Ascending aorta (tissue), 2 donors: ENCODE data around the gene RIMS1. TPM values are rescaled to one million over a fixed set of nuclear protein-coding genes. Genes with fewer than 3 reads are reported as not detected.
A peak's percentile ranks its signal among the peaks of the same experiment; 100 is the strongest.

Experiments
- DNase-seq, 2 donors: peaks; one replicate each; pipeline ENCODE4 v3.0.0-alpha.2; 2019; ENCODE audit warnings: low spot score in 2 of 2
- H3K27ac ChIP-seq, 2 donors: fragments of 200-600 bp; sonication (generic); one replicate each; pipeline ENCODE4 v1.5.1; 2016 to 2017; ENCODE audit warnings: mild to moderate bottlenecking in 1 of 2
- H3K27me3 ChIP-seq: fragments of 200-600 bp; sonication (generic); one replicate; pipeline ENCODE4 v1.5.1; 2017
- H3K36me3 ChIP-seq, 2 donors: fragments of 200-600 bp; sonication (generic); one replicate each; pipeline ENCODE4 v1.5.1; 2016
- H3K4me1 ChIP-seq, 2 donors: fragments of 200-600 bp; sonication (generic); one replicate each; pipeline ENCODE4 v1.5.1; 2016 to 2017; ENCODE audit warnings: mild to moderate bottlenecking in 1 of 2
- H3K4me3 ChIP-seq, 2 donors: fragments of 200-600 bp; sonication (generic); one replicate each; pipeline ENCODE4 v1.5.1; 2016 to 2017; ENCODE audit warnings: mild to moderate bottlenecking in 1 of 2
- H3K9me3 ChIP-seq, 2 donors: fragments of 200-600 bp; sonication (generic); one replicate each; pipeline ENCODE4 v1.5.1; 2016
- intact Hi-C: fragments of 100-400 bp; cut with DNase I; formaldehyde crosslinking; loops from one replicate; pipeline ENCODE4 v1.15.1; 2023
- total RNA-seq: library from RNA; depleted of rRNA; stranded (reverse); fragments of >200 nt; gene quantifications from one replicate; pipeline ENCODE4 v1.1.0, GENCODE V29; 2016
- TF ChIP-seq, protein P1 (sequence below), 3 experiments: fragments of 200-600 bp in 2 of 3; fragments of 450-650 bp in 1 of 3; sonication (generic) in 2 of 3; IDR thresholded peaks; one replicate each; pipeline ENCODE4 v1.5.1; 2016 to 2019; ENCODE audit warnings: antibody characterized with exemption in 3 of 3, mild to moderate bottlenecking in 1 of 3, moderate library complexity in 1 of 3

RIMS1 gene
- total RNA-seq, 1 donor from 2014 or later = not detected

DNA sequence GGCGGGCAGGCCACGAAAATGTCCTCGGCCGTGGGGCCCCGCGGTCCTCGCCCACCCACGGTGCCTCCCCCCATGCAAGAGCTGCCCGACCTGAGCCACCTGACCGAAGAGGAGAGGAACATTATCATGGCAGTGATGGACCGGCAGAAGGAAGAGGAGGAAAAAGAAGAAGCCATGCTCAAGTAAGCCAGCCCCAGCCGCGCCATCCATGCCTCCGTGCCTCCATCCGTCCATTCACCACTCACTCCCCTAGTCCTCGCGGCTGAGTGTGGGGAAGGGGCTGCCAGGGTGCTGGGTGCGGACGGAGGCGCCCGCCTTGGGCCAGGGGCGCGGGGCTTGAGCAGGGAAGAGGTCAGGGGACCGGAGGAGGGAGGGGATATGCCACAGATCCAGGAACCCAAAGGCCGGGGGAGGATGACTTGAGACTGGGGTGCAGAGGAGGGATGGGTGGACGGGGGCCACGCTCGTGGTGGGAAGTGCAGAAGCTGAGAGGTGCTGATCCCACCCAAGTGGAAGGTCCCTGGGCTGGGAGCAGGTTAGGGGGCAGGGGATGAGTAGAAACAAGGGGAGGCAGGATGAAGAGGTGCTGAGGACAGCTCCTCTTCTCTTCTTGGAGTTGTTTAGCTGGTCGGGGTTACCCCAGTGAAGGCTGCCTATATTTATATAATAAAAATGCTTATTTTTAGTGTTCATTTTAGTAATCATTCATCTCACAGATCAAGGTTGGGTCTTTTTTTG, 825 bp downstream of the RIMS1 start:
- H3K36me3 ChIP-seq = no peaks in the 10 kb centered on the region
- intact Hi-C loops = loop anchor here (5.0 to 10.0 kb wide), 2 partner anchors 265 to 352 kb away; no protein-coding TSS in a partner anchor
- H3K9me3 ChIP-seq = no peaks in the 10 kb centered on the region
- H3K27me3 ChIP-seq = no peaks in the 10 kb centered on the region
- DNase-seq = no peak
- H3K27ac ChIP-seq = no peak overlapping the region
- TF ChIP-seq, protein P1, sequence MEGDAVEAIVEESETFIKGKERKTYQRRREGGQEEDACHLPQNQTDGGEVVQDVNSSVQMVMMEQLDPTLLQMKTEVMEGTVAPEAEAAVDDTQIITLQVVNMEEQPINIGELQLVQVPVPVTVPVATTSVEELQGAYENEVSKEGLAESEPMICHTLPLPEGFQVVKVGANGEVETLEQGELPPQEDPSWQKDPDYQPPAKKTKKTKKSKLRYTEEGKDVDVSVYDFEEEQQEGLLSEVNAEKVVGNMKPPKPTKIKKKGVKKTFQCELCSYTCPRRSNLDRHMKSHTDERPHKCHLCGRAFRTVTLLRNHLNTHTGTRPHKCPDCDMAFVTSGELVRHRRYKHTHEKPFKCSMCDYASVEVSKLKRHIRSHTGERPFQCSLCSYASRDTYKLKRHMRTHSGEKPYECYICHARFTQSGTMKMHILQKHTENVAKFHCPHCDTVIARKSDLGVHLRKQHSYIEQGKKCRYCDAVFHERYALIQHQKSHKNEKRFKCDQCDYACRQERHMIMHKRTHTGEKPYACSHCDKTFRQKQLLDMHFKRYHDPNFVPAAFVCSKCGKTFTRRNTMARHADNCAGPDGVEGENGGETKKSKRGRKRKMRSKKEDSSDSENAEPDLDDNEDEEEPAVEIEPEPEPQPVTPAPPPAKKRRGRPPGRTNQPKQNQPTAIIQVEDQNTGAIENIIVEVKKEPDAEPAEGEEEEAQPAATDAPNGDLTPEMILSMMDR (IDR thresholded peaks at IDR 0.05) = no peak
- H3K4me1 ChIP-seq = peaks cover 0 to 3% of the 10 kb centered on the region in 2 donors
- H3K4me3 ChIP-seq = peak overlapping the region; percentile 63 to 70

DNA sequence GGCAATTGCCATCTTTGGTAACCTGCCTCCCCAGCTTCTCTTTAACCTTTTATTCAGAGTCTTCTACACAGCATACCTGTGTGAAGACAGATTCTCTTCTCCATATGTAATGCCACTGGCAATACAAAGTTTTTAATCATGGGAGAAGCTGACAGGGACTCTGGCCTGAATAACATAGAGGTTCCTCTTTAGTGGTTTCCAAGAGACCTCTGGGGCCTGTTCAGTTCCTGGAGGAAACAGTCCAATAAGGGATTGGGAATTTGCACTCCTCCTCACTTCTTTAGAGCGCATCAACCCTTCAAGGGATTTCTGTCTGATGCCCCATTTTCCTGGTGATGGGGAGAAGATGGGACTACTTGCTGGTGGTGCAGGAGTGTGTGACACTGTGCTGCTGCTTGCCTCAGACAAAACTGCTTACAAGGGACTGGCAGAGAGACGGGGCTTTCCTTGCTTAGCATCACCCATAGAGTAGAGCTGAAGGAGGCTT, 1.4 kb downstream of the RIMS1 start:
- no peak overlapping the region for H3K27ac ChIP-seq
- no peaks in the 10 kb centered on the region for H3K9me3 ChIP-seq
- no peak for DNase-seq
- no peaks in the 10 kb centered on the region for H3K36me3 ChIP-seq
- H3K27me3 ChIP-seq = no peaks in the 10 kb centered on the region
- H3K4me1 ChIP-seq = peaks cover 0 to 3% of the 10 kb centered on the region in 2 donors
- TF ChIP-seq, protein P1 (IDR thresholded peaks at IDR 0.05) = no peak
- peak overlapping the region in 1 of 2 donors; percentile 70 for H3K4me3 ChIP-seq
- intact Hi-C loops = loop anchor here (5.0 to 10.0 kb wide), 2 partner anchors 265 to 353 kb away; no protein-coding TSS in a partner anchor

DNA sequence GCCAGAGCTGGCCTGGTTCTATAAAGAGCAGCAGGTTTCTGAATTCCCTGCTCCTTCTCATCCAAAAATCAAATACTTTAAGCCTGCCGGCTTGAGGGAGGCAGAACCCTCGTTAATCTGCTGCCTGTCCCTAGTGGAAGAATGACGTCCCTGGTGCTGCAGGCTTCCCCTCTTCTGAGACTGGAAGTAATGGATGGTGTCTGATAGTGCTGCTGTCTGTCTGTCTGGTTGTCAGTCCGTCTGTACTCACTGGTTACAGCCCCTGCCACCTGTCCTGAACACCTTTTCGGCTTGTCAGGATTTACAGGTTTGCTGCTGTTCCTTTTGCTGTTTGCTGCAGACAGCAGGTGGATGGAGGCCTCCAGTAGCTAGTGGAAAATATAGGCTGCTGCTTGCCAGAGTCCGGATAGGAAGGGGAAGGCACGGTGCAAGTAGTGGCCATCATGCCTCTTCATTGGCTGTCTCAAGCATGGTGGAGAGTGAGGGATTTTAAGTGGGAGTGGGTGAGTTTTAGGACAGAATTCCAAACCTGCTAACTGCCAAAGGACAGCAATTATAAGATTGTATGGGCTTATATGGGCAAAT, 2.5 kb downstream of the RIMS1 start:
- Histone ChIP-seq H3K9me3 (no peaks in the 10 kb centered on the region), H3K4me1 (peaks cover 0 to 3% of the 10 kb centered on the region in 2 donors), H3K27me3 (no peaks in the 10 kb centered on the region), H3K27ac (no peak overlapping the region), H3K36me3 (no peaks in the 10 kb centered on the region), H3K4me3 (no peak overlapping the region)
- DNase-seq = no peak
- TF ChIP-seq, protein P1 (IDR thresholded peaks at IDR 0.05) = no peak
- intact Hi-C loops = loop anchor here (5.0 to 10.0 kb wide), 2 partner anchors 267 to 354 kb away; no protein-coding TSS in a partner anchor

DNA sequence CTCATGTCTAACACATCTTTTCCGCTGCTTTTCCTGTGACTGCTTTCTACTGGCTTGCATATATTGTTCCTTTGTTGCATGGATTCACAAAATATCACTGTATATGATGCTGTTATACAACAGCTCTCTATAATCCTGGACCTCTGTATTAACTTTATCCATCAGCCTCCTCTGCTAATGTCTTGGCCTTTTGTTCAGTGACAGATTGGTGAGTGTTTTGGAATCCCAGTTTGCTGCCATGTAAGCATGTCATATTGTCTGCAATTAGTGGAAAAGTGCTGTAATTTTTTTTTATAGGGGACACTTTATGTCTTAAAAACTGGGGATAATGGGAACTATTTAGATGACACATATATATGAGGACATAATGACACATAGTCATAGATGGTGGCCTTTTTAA, 3.0 kb downstream of the RIMS1 start:
- intact Hi-C loops = loop anchor here (5.0 to 10.0 kb wide), 2 partner anchors 267 to 355 kb away; no protein-coding TSS in a partner anchor
- Histone ChIP-seq H3K4me1 (peaks cover 0 to 3% of the 10 kb centered on the region in 2 donors), H3K27me3 (no peaks in the 10 kb centered on the region), H3K27ac (no peak overlapping the region), H3K9me3 (no peaks in the 10 kb centered on the region), H3K36me3 (no peaks in the 10 kb centered on the region), H3K4me3 (no peak overlapping the region)
- TF ChIP-seq, protein P1 (IDR thresholded peaks at IDR 0.05) = no peak
- no peak for DNase-seq

DNA sequence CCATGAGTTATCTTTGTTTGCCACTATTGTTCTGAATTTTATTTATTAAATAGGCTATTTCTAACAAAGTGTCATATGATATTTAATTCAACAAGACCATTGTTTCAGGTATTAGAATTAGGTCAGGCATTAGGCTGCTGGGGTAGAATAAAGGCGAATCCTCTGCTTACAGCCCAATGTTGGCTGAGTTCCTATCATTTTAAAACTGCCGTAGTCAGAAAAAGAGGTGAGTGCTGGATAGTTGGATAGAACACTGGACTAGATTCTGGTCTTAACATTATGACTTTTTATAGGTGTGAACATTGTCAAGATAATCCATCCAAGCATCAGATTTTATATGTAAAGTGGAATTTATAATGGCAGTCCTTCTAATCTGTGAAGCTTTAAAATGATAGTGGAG, 6.3 kb downstream of the RIMS1 start:
- TF ChIP-seq, protein P1 (IDR thresholded peaks at IDR 0.05) = no peak
- intact Hi-C loops = no loop called here
- Histone ChIP-seq H3K4me3 (no peak overlapping the region), H3K27me3 (no peaks in the 10 kb centered on the region), H3K27ac (no peak overlapping the region), H3K4me1 (no peaks in the 10 kb centered on the region), H3K36me3 (no peaks in the 10 kb centered on the region), H3K9me3 (no peaks in the 10 kb centered on the region)
- no peak for DNase-seq
